ENCODE data around the gene RPS14.
"Not testable (repeated sequence)": the region's sequence is repeated elsewhere in the genome, so short reads cannot be mapped to it uniquely, and the experiment has no call there.

The RPS14 gene

GRCh38 chr5:150436141-150436680 is 13.3 kb downstream of the RPS14 start:
- H3K4me3 ChIP-seq (ENCODE audit: low read depth, low read length): peak overlapping the region; percentile 28
- peak; percentile 72 for TF ChIP-seq CTCF (IDR thresholded peaks at IDR 0.05; ENCODE audit: borderline replicate concordance, insufficient read depth, low read depth, low read length)

DNA sequence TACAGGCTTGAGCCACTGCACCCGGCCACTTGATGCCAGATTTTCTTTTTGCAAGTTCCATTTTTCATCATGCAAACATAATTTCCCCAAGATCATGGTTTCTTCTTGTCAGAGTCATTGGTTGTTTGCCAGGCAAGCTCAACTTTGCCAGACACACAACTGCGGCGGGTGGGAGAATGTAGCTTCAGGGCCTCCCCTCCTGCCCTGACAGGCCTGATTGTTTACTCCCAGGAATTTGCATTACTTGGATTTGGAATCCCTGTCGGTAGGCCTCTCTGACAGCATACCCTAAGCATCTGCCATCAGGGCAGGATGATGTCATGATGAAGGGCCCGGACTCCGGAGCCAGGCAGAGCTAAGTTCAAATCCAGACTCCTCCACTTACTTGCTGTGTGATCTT is 15.1 kb downstream of the RPS14 start:
- TF ChIP-seq CTCF (IDR thresholded peaks at IDR 0.05; ENCODE audit: borderline replicate concordance, insufficient read depth, low read depth, low read length): no peak
- H3K4me3 ChIP-seq (ENCODE audit: low read depth, low read length): no peak overlapping the region

DNA sequence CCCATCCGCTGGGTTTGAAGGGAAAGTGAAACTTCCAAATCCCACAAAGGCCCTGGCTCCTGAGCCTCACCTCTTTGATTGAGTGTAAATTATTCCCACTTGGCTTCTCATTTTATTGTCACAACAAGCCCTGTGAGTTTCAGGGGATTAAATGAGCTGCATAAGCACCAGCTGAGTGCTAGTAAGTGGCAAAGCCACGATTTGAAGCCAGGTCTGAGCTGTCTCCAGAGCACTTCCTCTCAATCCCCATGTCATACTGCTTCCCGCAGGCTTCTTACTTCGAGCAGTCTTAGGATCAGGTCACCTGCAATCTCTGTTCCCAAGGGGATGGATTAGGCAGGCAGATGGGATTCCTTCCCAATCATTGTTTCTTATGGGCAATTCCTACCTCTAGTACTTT is 18.0 kb downstream of the RPS14 start:
- TF ChIP-seq CTCF (IDR thresholded peaks at IDR 0.05; ENCODE audit: borderline replicate concordance, insufficient read depth, low read depth, low read length): no peak

GRCh38 chr5:150431048-150431447 is 18.5 kb downstream of the RPS14 start:
- TF ChIP-seq CTCF (IDR thresholded peaks at IDR 0.05; ENCODE audit: borderline replicate concordance, insufficient read depth, low read depth, low read length): no peak
- H3K4me3 ChIP-seq (ENCODE audit: low read depth, low read length): no peak overlapping the region

More for the DNA sequence above, 18.0 kb downstream of the RPS14 start:
- H3K4me3 ChIP-seq (ENCODE audit: low read depth, low read length): no peak overlapping the region

GRCh38 chr5:150429410-150429873 is 20.1 kb downstream of the RPS14 start:
- H3K4me3 ChIP-seq (ENCODE audit: low read depth, low read length): no peak overlapping the region
- no peak for TF ChIP-seq CTCF (IDR thresholded peaks at IDR 0.05; ENCODE audit: borderline replicate concordance, insufficient read depth, low read depth, low read length)

DNA sequence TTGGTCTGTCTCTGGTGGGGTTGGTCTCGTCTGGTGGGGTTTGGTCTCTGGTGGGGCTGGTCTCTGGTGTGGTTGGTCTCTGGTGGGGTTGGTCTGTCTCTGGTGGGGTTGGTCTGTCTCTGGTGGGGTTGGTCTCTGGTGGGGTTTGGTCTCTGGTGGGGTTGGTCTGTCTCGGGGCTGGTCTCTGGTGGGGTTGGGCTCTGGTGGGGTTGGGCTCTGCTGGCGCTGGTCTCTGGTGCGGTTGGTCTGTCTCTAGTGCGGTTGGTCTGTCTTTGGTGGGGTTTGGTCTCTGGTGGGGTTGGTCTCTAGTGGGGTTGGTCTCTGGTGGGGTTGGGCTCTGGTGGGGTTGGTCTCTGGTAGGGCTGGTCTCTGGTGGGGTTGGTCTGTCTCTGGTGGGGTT is 20.6 kb downstream of the RPS14 start:
- TF ChIP-seq CTCF (IDR thresholded peaks at IDR 0.05; ENCODE audit: borderline replicate concordance, insufficient read depth, low read depth, low read length): no peak
- H3K4me3 ChIP-seq (ENCODE audit: low read depth, low read length): no peak overlapping the region

DNA sequence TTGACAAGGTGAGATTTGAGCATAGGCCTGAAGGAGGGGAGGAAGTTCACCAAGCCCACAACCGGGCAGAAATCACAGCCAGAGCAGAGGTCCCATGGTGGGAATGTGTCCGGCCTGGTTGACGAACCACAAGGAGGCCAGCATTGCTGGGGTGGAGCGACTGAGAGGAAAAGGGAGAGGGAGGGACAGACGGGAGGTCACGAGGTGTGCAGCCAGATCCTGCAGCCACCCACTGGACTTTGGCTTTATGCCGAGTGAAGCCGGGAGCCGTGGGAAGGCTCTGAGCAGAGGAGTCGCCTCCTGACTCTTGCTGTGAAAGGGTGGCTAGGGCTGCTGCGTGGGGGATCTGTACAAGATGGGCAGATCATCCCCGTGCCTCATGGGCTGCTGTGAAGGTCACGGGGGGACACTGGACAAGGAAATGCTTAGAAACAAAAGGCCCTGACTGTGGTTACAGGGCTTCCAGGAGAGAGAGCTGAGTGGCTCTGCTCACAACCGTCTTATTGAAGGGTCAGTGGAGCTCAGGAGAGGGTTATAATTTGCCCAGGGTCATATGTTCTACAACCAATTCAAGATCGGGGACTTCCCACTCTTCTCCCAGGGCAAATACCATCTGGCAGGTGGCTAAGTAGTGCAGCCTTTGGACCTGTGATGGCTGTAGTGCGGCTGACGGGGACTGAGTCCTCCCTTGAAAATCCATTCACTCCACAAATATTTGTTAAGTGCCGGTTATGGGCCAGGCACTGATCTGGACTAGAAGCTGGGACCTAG is 21.2 kb downstream of the RPS14 start:
- no peak for TF ChIP-seq CTCF (IDR thresholded peaks at IDR 0.05; ENCODE audit: borderline replicate concordance, insufficient read depth, low read depth, low read length)
- no peak overlapping the region for H3K4me3 ChIP-seq (ENCODE audit: low read depth, low read length)

- H3K4me3 ChIP-seq (ENCODE audit: low read depth, low read length): not testable (repeated sequence)
Measured at GRCh38 chr5:150426165-150426564, 23.4 kb downstream of the RPS14 start.

All from GM12875 (cell line).